HS-5 (cell line): ENCODE results near the gene NECAP2.
"Not testable (repeated sequence)": the region's sequence is repeated elsewhere in the genome, so short reads cannot be mapped to it uniquely, and the experiment has no call there.

Experiments used
- DNase-seq: peaks from one replicate; pipeline ENCODE4 v3.0.0-alpha.2; 2012; ENCODE audit warnings: low read depth

NECAP2 gene

DNA sequence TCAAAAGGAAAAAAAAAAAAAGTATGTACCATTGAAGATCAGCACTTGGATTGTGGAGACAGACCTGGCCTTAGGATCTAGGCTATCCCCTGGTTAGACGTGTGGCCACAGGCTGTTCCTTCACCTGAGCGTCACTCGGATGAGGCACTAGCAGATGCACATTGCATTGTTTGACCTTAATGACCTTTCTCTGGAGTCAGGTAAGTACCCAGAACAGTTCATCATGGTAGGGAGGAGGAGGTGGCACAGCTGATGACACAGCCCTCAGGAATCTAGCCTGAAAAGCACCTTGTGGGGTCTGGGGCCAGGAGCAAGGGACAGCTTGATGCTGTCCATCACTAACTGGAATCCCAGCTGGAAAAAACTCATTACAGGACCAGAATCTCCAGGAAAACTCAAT lies 21.2 kb downstream of the NECAP2 start:
- no peak for DNase-seq

DNA sequence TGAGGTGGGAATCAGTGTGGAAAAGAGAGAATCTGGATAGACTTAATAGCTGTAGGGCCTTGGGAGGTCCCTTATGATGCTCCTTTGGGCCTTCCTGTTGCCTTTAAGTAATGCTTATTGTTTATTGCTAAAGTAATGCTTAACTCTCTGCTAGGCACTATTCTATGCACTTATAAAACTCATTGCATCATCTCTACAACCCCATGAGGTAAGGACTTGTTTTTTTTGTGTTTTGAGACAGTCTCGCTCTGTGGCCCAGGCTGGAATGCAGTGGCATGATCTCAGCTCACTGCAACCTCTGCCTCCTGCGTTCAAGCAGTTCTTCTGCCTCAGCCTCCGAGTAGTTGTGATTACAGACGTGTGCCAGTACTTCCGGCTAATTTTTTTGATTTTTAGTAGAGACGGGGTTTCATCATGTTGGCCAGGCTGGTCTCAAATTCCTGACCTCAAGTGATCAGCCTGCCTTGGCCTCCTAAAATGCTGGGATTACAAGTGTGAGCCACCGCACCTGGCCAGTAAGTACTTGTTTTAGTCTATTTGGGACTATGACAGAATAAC lies 22.3 kb downstream of the NECAP2 start:
- DNase-seq, result no peak

DNA sequence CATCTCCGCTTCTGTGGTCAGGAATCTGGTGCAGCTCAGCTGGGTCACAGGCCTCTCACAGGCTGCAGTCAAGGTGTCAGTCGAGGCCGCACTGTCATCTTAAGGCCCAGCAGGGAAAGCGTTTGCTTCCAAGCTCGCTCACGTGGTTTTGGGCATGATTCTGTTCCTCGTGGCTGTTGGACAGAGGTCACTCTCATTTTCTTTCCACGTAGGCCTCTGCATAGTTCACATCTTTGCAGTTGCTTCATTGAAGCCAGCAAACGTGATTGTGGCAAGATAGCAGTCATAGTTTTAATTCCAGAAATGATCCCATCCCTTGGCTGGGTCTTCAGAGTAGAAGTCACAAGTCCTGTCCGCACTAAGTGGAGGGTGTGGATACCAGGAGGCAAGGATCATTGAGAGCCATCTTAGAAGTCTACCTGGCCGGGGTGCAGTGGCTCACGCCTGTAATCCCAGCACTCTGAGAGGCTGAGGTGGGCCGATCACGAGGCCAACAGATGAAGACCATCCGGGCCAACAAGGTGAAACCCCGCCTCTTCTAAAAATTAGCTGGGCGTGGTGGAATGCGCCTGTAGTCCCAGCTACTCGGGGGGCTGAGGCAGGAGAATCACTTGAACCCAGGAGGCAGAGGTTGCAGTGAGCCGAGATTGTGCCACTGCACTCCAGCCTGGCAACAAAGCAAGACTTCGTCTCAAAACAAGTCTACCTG lies 24.5 kb downstream of the NECAP2 start:
- DNase-seq, result no peak

DNA sequence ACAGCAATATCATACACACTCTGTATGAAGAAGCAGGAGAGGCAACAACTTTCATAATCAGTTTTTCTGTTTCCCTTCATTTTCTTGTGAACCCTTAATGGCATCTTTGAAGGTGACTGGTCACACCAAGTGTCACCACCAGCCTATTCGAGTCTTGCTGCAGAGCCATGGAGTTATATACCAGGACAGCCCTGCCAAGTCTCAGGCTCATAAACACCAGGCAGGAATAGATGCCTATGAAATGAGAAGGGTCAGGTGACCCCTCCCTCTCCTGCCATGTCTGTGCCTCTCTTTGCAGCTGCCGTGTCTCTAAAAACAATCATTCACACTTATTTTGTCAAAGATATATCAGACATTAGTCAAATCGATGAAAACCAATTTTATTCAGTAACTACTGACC lies 28.0 kb downstream of the NECAP2 start:
- DNase-seq, result no peak

DNA sequence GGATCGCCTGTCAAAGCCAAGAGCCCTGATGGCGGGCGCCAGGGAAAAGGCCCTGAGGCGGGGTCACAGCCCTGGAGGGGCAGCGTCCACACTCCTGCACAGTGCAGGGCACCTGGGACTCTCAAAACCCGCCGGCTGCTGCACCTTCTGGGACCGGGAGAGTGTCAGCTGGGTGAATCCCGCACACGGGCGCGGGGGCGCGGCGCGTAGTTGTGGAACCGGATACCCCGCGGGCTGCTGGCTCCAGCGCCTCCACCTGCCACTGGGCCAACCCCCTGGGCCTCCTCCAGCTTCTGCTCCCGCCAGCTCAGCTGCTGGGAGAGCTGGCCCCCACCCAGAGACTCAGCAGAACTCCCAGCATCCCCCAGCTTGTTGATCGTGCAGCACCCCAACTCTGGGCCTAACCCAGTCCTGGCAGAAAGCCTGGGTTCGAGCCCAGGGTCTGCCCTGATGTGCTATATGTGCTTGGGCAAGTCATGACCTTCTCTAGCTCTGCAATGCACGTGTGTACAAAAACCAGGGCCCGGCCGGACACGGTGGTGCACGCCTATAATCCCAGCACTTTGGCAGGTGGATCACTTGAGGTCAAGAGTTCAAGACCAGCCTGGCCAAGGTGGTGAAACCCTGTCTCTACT lies 33.8 kb downstream of the NECAP2 start:
- DNase-seq, result no peak

DNA sequence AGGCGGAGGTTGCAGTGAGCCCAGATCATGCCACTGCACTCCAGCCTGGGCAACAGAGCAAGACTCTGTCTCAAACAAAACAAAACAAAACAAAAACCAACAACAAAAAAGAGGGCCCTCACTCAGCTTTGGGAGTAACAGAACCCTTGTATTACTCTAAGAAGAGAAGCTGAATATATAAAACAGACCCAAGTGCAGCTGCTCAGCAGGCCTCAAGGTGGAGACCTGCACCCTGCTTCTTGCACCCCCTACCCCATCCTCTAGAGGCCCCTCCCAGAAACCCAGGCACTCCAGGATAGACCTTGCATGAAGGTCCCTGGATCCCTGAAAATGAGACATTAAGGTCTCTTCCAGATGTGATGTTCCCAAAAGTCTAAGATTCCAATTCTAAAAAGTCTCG lies 34.4 kb downstream of the NECAP2 start:
- DNase-seq, result not testable (repeated sequence)

DNA sequence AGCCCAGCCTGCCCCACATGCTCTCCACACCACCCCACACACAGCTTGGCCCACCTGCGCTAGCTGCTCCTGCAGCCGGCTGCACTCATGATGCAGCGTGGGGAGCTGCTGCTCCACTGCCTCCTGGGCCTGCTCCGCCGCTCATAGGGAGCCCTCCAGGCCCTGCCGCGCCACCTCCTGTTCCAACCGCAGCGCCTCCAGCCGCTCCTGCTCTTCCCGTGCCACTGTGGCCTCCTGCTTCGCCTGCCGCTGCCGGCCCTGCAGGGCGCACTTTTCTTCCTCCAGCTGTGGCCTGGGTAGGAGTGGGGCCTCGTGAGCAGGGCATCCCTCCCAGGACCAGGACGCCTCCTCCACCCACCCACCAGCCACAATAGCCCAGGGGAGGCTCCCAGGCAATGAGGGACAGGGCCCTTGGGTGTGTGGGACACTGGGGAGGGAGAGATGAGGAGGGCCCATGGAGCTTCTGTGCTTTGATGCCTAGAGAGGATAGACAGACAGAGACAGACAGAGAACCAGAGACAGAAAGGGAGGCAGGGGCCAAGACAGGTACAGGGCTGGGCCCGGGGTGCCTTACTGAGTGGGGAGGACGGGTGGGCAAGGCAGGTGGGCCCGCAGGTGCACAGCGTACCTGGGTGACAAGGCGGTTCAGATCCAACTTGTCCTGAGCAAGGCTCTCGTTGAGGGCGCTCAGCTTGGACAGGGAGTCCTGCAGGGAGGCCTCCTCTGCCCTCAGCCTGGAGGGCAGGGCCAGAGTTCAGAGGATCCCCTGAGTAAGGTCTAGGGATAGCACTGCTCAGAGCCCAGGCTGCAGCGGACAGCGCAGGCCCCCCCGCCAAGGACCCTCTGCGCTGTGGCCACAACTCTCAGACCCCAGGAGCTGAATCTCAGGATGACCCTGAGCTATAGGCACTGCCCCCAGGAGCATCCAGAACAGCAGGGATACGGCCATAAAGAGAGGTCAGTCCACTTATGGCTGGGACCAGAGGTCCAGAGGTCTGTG lies 35.5 kb downstream of the NECAP2 start:
- not testable (repeated sequence) for DNase-seq

DNA sequence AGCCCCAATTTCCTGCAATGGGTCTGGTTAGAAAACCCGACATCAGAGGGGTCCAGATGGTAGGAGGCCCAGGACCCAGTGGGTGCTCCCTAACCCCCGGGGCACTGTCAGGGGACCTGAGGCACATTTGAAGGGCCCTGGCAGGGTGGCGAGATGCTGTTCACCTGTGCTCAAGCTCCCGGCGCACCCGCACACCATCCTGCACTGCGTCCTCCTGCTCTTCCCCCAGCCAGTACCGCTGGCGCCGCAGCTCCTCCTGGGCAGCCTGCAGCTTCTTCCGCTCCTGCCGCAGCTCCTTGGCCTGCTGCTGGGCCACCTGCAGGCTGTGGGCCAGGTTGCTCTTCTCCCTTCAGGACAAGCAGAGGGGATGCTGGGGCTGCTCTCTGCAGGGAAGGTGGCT lies 37.6 kb downstream of the NECAP2 start:
- DNase-seq, result no peak

DNA sequence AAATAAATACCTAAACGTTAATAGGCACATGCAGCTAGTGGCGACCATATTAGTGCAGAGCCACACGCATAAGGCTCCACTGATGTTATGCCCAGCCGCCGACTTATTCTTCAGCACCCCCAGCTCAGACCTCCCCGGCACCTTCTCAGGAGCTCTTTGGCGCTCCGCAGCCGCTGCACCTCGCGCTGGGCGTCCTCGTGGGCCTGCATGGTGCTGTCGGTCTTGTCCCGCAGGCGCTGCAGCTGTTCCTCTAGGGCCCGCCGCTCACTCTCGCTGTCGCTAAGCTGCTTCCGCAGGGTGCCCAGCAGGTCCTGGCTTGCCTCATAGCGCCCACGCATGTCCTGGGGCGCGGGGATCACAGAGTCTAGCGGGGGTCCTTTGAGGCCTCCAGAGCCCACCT lies 42.6 kb downstream of the NECAP2 start:
- not testable (repeated sequence) for DNase-seq

DNA sequence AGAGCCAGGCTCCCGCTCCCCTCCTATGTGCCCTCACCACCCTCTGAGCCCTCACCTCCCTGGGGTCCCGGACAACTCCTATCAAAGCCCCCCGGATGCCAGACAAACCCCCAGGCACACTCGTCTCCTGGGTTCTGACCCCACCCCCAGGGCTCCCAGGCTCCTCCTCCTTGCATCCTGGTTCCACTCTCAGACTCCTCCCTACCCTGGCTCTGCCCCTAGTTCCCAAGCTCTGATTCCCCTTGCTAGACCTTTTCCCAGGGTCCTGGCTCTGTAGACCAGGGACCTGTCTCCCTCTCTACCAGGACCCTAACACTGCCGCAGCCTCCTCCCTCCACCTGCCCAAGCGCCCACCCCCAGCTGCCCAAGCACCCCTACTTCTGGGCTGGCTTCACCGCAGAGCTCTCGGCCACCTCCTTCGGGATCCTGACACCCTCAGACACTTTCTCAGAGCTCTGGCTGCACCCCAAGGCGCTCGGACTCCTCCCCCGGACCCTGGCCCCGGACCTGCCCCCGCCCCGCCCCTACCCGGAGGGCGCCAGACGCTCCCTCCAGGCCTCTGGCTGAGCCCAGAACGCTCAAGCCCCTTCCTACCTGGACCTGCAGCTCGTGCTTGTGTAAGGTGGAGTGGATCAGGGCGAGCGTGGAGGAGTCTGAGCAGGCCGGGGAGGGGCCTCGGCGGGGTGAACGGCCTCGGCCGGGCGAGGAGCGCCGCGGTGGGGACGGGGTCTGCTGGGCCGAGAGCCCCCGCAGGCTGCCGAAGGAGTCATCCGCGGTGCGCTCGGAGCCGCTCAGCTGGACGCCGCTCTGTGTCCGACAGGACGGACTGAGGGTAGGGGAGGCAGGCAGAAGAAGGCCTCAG lies 43.3 kb downstream of the NECAP2 start:
- not testable (repeated sequence) for DNase-seq

DNA sequence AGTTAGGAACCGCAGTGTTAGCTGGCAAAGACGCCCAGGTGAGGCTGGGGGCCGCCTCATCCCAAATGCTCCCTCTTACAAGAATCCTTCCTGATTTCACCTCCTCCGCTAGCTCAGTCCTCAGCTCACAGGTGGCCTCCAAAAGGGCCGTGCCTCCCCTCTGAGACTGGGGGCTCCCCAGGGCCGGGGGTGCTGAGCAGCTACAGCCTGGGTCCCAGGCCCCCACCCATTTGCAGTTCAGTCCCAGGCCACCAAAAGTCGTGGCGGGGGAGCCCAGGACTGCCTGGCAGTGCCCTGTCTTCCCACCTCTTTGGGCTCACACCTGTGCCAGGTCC lies 43.9 kb downstream of the NECAP2 start:
- DNase-seq, result no peak

DNA sequence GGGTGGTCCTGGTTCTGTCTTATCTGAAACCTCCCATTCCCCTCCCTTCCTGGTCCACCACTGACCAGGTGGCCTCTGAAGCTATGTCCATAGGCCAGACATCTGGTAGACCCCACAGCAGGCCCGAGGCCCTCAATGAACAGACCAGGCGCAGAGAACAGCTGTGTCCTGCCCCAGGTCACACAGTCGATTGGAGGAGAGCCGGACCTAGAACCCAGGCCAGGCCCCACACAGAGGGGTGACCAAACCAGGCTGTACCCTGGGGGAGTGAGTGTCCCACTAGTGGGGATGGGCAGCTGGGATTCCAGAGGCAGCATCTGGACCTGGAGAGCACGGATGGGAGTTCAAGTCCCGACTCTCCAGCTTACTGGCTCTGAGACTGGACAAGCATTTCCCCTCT lies 44.4 kb downstream of the NECAP2 start:
- no peak for DNase-seq

DNA sequence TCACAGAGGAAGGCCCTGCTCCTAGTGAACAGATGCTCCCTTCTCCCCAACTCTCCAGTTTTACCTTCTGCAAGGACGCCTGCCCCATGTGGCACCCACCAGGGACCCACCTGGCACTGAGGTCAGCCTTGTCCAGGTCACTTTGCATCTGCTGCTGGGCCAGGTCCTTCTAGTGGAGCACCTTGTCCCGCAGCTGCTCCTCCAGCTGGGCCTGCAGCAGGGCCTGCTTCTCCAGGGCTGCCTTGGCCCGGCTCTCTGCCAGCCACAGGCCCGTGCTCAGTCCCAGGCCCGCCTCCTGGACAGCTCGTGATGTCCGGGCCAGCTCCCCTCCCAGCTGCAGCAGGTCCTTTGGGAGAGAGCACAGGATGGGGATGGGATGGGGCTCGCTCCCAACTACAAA lies 45.8 kb downstream of the NECAP2 start:
- not testable (repeated sequence) for DNase-seq

DNA sequence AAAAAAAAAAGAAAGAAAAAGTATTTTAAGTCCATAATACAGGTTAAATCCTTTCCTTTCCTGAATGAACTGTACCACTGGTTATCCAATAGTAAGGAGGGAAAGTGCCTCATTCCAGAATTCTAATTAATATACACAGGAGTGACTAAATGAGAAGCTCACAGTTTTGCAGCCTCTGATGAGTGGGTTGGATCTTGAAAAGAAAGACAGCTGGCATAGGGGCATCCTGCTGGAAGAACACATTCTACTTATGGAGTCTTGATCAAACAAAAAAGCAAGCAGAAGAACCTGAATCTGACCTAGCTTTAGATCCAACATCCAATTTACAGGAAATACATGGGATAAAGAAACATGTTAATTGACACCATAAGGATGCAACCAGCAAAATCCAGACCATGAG lies 46.5 kb downstream of the NECAP2 start:
- DNase-seq, result not testable (repeated sequence)

DNA sequence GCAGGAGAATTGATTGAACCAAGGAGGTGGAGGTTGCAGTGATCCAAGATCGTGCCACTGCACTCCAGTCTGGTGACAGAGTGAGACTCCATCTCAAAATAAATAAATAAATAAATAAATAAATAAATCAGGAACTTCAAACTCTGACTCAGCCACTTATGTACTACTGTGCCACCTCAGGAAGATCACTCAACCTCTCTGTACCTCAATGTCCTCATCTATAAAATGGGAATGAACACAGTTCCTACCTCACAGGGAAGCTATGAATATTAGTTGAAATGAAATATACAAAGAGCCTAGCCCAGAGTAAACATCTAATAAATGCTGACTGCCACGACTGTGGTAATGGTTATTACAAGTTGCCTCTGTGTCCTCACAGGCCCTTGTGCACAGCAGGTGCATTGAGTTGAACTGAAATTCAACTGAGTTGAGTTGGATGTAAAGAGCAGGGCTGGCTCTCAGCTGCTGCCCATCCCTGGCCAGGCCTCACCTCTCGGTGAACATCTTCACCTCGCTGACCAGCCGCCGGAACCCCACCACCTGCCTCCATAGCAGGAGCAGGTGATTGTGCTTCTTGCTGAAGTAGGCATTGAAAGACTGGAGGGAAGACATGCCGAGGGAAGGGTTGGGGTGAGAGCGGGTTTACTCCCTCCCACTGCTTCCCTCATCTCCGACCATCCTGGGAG lies 48.8 kb downstream of the NECAP2 start:
- DNase-seq, result not testable (repeated sequence)

DNA sequence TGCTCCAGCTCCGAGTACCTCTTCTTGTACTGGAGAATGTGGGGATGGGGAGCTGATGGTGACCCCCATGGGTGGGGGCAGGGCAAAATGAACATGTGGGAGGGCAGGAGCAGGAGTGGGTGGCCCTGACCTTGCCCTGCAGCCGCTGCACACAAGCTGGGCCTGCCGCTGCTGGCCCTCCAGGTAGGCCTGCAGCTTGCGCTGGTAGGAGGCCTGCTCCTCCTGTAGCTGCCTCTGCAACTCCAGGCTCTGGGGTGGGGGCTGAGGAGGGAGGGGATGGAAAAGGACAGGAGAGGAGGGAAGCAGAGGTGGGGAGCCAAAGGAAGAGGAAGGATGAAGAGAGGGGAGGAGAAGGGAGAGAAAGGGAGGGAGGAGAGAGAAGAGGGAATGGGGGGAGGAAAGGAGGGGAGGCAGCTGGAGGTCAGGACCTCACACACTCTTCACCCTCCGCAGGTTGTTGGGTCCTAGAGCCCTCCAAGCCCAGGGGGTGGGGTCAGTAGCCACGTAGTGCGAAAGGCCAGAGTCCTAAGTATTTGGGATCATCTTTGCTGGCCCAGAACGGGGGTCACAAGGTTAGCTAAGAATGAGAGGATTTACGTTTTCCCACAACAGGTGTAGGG lies 50.6 kb downstream of the NECAP2 start:
- no peak for DNase-seq

DNA sequence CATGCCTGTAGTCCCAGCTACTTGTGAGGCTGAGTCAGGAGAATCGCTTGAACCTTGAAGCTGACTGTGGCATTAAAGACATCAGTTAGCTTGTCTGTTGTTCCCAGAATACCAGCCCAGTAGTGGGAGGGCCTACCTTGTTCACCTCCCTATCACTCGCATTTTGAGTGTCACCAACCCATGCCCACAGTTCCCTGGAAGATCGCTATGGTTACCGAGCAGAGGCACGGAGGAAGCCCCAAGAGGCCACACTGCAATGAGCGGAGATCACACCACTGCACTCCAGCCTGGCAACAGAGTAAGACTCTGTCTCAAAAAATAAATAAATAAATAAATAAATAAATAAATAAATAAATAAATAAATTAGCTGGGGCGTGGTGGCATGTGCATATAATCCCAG lies 52.4 kb downstream of the NECAP2 start:
- not testable (repeated sequence) for DNase-seq

DNA sequence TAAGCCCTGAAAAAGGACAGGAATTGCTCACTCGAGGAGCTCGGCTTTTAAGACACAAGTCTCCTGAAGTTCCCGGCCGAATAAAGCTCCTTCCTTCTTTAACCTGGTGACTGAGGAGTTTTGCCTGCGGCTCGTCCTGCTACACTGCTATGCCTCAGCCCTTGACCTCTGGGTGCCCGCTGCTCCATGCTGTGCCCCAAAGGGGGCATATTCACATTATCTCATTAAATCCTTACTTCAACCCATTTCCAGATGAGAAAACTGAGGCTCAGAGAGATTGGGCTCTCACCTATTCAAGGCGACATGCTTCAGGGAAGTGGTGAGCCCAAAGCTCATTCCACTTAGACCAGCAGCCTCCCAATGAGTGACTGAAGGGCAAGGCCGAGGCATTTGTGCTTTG lies 53.2 kb downstream of the NECAP2 start:
- not testable (repeated sequence) for DNase-seq

DNA sequence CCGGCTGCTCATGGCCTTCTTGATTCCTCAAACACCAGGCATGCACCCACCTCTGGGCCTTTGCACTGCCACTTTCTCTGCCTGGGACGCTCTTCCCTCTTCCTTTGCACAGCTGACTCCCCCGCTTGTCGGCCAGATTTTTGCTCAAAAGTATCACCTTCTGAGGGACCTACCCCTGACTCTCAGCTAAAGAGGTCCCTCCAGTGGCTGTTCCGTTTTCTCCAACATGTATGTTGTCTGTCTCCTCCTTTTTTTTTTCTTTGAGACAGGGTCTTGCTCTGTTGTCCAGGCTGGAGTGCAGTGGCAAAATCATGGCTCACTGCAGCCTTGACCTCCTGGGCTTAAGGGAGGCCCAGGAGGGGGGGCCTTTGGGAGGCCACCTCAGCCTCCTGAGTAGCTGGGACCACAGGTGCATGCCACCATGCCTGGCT lies 57.0 kb downstream of the NECAP2 start:
- DNase-seq, result not testable (repeated sequence)

DNA sequence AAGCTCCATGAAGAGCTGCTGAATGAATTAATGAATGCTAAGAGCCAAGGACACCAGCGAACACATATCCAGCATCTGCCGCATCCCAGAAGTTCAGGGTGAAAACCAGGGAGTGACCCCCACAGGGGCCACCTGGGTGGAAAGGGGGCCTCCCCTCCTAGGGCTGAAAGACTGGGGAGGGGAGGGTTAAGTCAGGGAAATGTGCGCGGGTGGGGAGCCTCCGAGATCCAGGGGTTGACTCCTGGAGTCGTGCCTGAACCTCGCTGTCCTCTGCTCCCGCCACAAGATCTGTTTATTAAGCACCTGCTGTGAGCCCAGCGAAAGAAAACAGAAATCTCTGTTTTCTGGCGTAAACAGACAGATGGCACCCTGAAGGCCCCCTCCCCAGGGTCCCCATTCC lies 57.5 kb downstream of the NECAP2 start:
- not testable (repeated sequence) for DNase-seq
